ENCODE results near the gene CDC25C.

Gene CDC25C

GRCh38 chr5:138331449-138332368, at the start of gene CDC25C:
Gene CDC25C, minus strand, starts transcription at chr5:138331804. Its CDS starts 624 bp downstream, at chr5:138331180.
- DNase-seq, result peak; percentile 97

DNA sequence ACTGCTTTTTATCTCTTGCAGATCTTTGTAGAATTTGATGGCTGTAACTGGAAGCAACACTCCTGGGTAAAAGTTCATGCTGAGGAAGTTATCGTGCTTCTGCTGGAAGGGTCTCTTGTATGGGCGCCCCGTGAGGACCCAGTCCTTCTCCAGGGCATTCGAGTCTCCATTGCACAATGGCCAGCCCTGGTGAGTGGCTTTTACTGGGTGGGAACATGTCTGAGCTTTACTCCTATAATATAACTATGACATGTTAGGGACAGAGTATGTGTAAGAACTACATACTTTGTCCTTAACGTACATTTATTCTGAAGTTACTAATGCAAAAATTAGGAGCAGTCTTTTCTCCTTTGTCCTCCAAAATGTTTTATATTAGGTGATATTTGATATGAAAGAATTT, 41.0 kb upstream of the CDC25C start:
- no peak for DNase-seq

DNA sequence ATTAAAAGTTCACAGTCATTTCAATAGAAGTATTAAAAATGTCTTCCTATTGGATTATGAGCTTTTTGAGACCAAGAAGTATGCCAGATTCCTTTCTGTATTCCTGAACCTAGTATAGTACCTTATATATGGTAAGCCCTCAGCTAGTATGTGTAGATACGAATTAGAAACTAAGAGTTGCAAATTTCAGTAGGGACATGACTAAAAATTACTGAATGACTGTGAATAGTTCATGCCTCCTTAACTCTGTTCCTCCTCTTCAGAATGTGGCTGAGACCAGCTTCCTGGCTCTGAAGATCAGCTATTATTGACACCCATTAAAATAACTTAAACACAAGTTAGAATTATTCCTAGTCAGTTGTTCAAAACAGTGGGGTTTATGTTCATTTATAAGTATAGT, 40.6 kb upstream of the CDC25C start:
- no peak for DNase-seq

GRCh38 chr5:138371454-138371853, 39.9 kb upstream of the CDC25C start:
- no peak for DNase-seq

DNA sequence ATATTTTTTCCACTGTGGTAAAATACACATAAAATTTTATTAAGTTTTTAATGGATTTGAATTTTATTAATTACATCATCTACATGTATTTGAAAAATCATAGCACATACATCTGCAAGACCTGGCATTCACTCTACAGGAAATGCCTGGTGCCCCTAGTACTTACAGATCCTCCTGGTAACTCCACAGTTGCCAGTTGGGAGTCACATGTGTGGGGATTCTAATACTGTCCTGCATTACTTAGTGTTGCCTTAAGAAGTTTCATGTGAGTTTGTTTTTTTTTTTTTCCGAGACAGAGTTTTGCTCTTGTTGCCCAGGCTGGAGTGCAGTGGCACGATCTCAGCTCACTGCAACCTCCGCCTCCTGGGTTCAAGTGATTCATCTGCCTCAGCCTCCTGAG, 38.9 kb upstream of the CDC25C start:
- DNase-seq, result no peak

DNA sequence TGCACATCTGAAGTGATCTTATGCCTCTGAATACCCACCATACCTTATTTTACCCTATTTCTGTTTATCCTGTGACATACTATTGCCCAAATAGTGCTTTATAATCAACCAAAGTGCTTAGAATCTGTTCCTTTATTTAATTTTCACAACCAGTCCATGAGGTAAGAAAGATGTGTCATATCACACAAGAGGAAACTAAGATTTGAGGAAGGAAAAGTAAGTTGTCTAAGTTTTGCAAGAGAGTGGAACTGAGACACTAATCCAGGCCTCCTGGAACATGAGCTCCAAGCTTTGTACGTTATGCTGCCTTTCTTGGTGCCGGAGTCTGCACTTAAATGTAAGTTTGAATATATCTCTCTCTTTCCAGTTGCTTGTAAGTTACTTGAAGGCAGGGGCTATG, 38.1 kb upstream of the CDC25C start:
- DNase-seq, result no peak

DNA sequence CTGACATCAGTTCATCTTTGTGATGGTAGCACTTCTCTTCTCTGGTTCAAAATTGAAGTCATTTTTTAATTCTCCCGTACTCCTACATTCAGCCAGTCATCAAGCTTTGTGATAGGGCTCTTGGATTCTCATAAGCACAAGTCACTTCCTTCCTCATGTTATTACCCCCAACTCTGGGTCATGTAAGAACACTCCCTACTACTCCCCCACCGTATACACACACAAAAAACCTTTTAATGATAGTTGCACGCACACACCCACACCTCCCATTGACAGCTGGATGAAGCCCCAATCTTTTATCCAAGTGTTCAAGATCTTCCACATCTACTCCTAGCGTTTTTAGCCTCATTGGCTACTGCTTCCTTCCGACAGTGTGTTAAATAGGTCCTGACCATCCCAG, 37.7 kb upstream of the CDC25C start:
- DNase-seq, result no peak

DNA sequence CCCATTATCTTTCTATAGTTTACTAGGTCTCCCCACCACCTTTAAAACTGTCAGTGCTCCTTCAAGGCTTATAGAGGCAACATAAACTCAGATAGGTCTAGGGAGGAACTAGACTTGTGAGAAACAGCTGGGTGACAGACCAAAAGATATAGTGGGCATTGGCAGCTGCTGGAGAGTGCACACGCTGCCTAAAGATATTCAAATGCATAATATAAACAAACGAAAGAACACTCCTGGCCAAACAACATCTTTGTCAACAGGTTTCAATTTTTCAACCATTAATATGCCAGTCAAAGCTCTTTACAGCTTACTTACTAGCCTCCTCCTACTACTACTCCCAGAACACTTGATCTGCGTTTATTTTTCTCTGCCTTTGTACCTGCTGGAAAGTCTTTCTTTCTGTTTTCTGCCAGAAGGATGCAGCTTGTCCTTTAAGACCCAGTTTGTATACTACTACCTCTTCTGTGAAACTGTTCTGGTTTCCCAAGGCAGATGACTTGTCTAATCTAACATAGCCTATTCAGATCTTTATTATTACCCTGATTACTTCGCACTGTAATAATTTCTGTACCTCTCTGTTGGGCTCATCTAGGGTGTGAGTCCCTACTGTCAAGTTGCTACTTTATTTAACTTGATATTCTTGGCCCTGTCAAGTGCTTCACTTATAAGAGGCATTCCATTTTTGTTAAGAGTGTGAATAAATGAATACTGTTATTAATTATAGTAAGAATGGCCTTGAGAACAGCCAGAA, 35.2 kb upstream of the CDC25C start:
- DNase-seq, result peak; percentile 29

- no peak for DNase-seq
Observed at GRCh38 chr5:138364576-138364975, 33.0 kb upstream of the CDC25C start.

DNA sequence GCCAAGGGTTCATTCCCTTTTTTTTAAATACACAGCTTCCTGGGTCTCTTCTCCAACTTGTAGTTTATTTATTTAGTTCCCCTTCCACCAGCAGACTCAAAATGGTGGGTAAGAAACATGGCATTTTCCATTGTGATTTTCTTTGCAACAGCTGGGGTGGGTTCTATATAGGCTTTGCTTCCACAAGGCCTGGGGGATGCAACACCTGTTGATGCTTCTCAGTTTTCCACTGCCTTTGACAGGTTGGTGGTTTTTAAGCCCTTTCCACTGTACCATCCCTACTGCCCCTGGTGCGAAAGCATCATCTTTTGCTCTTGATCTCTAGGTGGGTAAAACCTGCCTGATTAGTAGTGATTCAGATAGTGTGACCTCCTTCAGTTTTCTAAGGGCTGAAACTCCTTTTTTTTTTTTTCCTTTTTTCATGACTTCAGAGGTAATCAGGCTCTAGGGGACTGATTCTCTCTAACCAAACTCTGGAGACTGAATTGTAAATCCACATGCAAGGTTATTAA, 29.4 kb upstream of the CDC25C start:
- DNase-seq, result no peak

- no peak for DNase-seq
Observed at GRCh38 chr5:138359621-138360020, 28.0 kb upstream of the CDC25C start.

- DNase-seq, result no peak
Observed at GRCh38 chr5:138354926-138355378, 23.3 kb upstream of the CDC25C start.

DNA sequence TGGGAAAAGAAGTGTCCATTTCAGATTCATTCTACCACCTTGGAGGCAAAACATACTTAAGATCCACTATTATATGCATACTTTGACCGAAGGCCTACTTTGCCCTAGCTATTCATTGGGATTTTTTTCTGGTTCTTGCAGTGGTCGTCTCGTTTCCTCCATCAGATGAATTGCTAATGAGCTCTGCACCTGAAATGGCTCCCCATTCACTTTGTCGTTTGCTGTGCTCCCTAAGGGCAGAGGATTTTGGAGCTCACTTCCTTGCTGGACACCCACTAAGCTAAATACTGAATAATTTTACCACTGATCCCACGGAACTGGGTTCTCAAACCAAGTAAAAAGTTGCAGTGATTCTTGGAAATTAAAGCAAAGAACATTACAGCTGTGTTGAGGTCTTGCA, 22.8 kb upstream of the CDC25C start:
- no peak for DNase-seq

GRCh38 chr5:138353560-138354080, 22.0 kb upstream of the CDC25C start:
- no peak for DNase-seq

- DNase-seq, result no peak
Observed at GRCh38 chr5:138352722-138353559, 21.3 kb upstream of the CDC25C start.

DNA sequence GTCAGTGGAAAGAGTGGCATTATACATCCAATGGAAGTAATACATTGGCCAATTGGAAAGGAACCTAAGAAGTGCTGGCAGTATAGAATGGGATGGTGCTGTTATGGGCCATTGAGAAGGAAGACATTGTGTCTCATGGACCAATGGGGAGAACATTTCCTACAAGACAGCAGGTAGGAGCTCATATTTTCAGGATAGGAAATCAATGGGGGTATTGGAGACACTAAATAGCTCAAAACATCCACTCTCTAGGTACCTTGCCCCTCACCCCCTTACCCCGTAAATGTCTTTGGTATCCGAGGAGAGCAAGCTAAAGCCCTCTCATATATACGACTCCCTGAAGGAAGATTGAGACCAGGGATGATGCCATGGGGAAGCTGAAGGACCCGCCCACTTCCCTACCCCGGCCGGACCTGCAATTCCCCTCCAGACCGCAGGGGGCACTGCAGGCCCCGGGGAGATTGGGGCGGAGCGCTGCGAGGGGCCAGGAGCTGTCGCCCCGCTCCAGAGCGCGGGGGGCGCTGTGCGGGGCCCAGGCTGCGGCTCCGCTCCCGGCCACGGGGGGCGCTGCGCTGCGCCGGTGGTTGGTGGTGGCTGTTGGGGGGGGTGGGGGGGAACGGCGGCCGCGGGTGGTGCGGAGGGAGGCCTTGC, 20.6 kb upstream of the CDC25C start, which contains the start of gene KDM3B:
KDM3B (plus strand) TSS at position 615 of the 651 bp plus-strand sequence. CDS start 111 bp downstream, outside the sequence.
- DNase-seq, result peak; percentile 54

DNA sequence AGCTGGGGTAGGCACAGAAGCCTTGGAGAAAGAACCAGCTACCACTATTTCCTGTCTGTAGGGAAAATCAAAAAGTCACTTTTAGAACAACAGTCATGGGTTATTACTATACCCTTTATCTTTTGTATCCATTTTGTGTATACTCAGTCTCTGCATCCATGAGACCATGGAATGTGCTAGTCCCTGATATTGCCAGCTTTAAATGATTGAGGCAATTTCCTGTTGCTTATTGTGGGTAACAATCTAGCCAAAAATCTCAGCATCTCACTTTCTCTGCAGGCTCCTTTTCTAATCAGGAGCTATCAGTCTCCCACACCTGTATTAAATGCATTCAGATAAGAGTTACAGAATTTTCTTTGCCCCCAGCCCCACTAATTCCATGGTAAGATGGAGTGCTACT, 19.9 kb upstream of the CDC25C start:
- no peak for DNase-seq

- DNase-seq, result no peak
Observed at GRCh38 chr5:138351056-138351455, 19.5 kb upstream of the CDC25C start.

- no peak for DNase-seq
Observed at GRCh38 chr5:138350563-138350890, 18.9 kb upstream of the CDC25C start.

DNA sequence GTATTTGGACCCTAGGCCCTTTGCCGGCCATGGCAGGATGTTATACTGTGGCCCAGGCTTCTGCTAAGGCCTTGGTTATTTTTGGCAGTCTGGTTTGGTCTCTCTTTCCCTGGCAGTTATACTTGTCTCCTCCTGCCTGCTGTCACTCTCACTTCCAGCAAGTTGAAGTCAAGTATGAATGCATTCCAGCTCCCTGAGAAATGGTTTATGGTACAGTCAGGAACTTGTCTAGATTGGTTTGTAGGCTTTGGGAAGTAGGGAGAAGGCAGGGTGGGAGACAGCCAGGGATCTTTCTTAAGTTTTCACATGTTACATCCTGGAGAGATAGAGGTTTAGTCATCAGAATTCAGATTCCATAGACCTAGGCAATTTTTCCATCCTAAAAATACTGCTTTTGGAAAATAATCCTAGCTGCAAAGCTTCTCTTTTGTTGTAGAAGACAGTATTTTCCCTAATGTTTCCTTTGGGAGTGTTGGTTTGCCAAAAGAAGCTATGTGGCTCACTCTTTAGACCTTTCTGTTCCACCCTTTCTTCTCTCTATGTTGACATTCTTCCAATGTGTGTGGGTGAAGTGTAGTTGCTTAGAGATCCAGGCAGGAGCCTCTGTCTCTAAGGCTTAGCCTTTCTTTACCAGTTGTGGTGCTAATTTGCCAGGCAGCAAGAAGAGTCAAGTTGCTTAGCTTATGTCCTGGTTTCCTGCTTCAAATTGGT, 18.4 kb upstream of the CDC25C start:
- DNase-seq, result no peak

- no peak for DNase-seq
Observed at GRCh38 chr5:138346889-138347288, 15.3 kb upstream of the CDC25C start.
